ENCODE measurements around the gene PEAK1.

DNA sequence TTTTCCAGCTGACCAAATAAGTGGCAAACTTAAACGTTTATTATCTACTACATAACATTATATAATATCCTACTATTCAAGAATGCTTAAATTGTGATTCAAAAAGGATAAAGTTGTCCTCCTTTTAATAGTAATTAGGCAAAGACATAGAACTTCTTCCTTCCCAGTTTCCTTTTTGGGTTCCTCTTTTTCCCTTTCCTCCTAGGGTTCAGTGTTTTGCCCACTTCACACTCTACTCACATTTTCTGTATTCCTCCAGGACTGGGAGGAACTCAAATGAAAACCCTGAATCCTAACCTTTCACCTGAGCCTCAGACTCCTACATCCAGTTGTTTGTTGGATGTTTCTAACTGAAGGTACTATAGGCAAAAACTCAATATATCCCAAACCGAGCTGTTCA, 132.5 kb downstream of the PEAK1 start:
- TF ChIP-seq, protein P1, sequence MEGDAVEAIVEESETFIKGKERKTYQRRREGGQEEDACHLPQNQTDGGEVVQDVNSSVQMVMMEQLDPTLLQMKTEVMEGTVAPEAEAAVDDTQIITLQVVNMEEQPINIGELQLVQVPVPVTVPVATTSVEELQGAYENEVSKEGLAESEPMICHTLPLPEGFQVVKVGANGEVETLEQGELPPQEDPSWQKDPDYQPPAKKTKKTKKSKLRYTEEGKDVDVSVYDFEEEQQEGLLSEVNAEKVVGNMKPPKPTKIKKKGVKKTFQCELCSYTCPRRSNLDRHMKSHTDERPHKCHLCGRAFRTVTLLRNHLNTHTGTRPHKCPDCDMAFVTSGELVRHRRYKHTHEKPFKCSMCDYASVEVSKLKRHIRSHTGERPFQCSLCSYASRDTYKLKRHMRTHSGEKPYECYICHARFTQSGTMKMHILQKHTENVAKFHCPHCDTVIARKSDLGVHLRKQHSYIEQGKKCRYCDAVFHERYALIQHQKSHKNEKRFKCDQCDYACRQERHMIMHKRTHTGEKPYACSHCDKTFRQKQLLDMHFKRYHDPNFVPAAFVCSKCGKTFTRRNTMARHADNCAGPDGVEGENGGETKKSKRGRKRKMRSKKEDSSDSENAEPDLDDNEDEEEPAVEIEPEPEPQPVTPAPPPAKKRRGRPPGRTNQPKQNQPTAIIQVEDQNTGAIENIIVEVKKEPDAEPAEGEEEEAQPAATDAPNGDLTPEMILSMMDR (conservative IDR thresholded peaks at IDR 0.05; ENCODE audit: low read length) = no peak
- TF ChIP-seq EZH2phosphoT487 (IDR thresholded peaks at IDR 0.05; ENCODE audit: borderline replicate concordance, low read depth, low read length) = no peak

All from OCI-LY7 (cell line).